ENCODE data around the gene FITM1.

The FITM1 gene

GRCh38 chr14:24127673-24128072, 2.8 kb upstream of the FITM1 start:
- no peak for DNase-seq (ENCODE audit: low read depth)
- no peak for TF ChIP-seq CTCF (conservative IDR thresholded peaks at IDR 0.05; ENCODE audit: control insufficient read depth, insufficient read depth, low read depth, low read length)
- H3K4me3 ChIP-seq (ENCODE audit: control insufficient read depth, low read depth, low read length): no peak overlapping the region

GRCh38 chr14:24129410-24129998, 955 bp upstream of the FITM1 start:
- no peak overlapping the region for H3K4me3 ChIP-seq (ENCODE audit: control insufficient read depth, low read depth, low read length)
- DNase-seq (ENCODE audit: low read depth): no peak
- no peak for TF ChIP-seq CTCF (conservative IDR thresholded peaks at IDR 0.05; ENCODE audit: control insufficient read depth, insufficient read depth, low read depth, low read length)

GRCh38 chr14:24130717-24131548, 474 bp downstream of the FITM1 start:
- H3K4me3 ChIP-seq (ENCODE audit: control insufficient read depth, low read depth, low read length): no peak overlapping the region
- TF ChIP-seq CTCF (conservative IDR thresholded peaks at IDR 0.05; ENCODE audit: control insufficient read depth, insufficient read depth, low read depth, low read length): no peak
- no peak for DNase-seq (ENCODE audit: low read depth)

GRCh38 chr14:24131549-24131966, 1.1 kb downstream of the FITM1 start:
- no peak overlapping the region for H3K4me3 ChIP-seq (ENCODE audit: control insufficient read depth, low read depth, low read length)
- no peak for DNase-seq (ENCODE audit: low read depth)
- no peak for TF ChIP-seq CTCF (conservative IDR thresholded peaks at IDR 0.05; ENCODE audit: control insufficient read depth, insufficient read depth, low read depth, low read length)

GRCh38 chr14:24132061-24132685, 1.7 kb downstream of the FITM1 start:
- DNase-seq (ENCODE audit: low read depth): no peak
- H3K4me3 ChIP-seq (ENCODE audit: control insufficient read depth, low read depth, low read length): no peak overlapping the region
- TF ChIP-seq CTCF (conservative IDR thresholded peaks at IDR 0.05; ENCODE audit: control insufficient read depth, insufficient read depth, low read depth, low read length): no peak

- TF ChIP-seq CTCF (conservative IDR thresholded peaks at IDR 0.05; ENCODE audit: control insufficient read depth, insufficient read depth, low read depth, low read length): no peak
- H3K4me3 ChIP-seq (ENCODE audit: control insufficient read depth, low read depth, low read length): no peak overlapping the region
Measured at GRCh38 chr14:24132976-24133375, 2.5 kb downstream of the FITM1 start.

More at GRCh38 chr14:24132976-24133375, 2.5 kb downstream of the FITM1 start:
- no peak for DNase-seq (ENCODE audit: low read depth)
